ACHN (cell line): ENCODE data around the gene ADARB2.
"Not testable (repeated sequence)": the region's sequence is repeated elsewhere in the genome, so short reads cannot be mapped to it uniquely, and the experiment has no call there.

ENCODE experiments used
- DNase-seq: peaks from one replicate; pipeline ENCODE4 v3.0.0-alpha.2; 2015
- in situ Hi-C: cut with HindIII; loops from 2 replicates; pipeline ENCODE4 v1.10.0; 2017; ENCODE audit warnings: low sequenced_read_pairs, low pct_ligation_motif_present, low pct_unique_long_range_greater_than_20kb

The ADARB2 gene

DNA sequence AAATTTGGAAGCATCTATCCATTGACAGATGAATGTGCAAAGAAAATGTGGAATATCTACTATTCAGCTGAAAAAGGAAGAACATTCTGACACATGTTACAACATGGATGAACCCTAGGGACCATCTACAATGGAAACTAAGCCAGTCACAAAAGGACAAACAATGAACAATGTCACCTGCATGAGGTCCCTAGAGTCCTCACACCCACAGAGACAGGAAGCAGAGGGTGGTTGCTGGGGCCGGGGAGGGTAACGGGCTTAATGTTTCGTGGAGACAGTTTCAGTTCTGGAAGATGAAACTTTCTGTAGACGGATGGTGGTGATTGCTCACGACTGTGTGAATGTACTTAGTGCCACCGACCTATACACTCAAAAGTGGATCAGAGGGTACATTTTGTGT lies 282.9 kb downstream of the ADARB2 start:
- DNase-seq, result no peak
- in situ Hi-C loops, result no loop called here

DNA sequence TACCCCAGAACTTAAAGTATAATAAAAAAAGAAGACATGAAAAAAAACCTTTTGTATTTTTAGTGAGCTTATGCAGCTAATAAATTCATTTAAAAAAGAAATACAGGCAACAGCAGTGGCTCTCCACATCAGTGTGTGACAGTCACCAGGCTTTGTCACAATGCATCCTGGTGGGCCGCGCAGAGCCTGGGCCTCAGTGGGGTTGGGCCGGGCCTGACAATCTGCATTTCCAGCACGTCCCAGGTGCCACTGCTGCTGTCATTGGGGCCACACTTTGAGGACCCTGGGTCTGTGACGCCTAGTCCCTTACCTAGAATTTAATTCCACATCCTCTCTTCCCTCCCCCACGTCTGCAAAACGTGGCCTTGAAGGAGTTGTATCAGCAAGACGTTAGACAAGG lies 284.5 kb downstream of the ADARB2 start:
- DNase-seq, result no peak
- in situ Hi-C loops, result no loop called here

- DNase-seq, result no peak
- in situ Hi-C loops, result no loop called here
These were observed 285.4 kb downstream of the ADARB2 start for GRCh38 chr10:1451941-1452340.

DNA sequence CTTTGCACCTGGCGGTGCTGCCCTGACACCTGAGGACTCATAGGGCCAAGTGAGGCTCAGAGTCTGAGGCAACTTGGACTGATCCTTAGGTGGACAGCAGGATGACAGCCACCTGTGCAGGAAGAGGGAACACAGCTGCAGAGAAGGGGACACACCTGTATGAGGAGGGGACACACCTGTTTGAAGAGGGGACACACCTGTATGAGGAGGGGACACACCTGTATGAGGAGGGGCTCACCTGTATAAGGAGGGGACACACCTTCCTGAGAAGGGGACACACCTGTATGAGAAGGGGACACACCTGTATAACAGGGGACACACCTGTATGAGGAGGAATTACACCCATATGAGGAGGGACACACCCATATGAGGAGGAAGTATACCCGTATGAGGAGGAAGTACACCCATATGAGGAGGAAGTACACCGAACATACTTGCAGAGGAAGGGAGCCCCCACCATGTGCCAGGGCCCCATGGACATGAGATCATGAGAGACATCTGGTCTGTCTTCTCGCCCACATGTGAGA lies 285.9 kb downstream of the ADARB2 start:
- no peak for DNase-seq
- in situ Hi-C loops, result no loop called here

GRCh38 chr10:1449572-1450205 lies 287.6 kb downstream of the ADARB2 start:
- in situ Hi-C loops, result no loop called here
- no peak for DNase-seq

DNA sequence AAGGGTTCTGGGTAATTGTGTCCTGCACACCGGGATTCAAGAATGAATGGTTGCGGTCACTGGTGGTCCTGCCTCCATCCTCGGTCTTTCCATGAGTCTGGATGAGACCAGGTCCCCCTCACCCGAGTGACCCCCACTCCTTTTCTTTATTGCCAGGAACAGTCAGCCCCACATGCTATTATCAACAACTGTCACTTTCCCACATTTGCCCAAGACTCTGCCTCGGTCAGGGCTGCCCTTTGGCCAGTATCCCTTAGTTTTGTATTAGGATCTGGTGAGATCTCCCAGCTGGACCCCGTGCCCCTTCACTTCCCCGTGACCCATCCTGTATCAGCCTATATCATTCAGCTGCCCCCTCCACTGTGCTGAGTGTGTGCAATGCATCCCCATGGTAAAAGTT lies 288.3 kb downstream of the ADARB2 start:
- in situ Hi-C loops, result no loop called here
- DNase-seq, result no peak

DNA sequence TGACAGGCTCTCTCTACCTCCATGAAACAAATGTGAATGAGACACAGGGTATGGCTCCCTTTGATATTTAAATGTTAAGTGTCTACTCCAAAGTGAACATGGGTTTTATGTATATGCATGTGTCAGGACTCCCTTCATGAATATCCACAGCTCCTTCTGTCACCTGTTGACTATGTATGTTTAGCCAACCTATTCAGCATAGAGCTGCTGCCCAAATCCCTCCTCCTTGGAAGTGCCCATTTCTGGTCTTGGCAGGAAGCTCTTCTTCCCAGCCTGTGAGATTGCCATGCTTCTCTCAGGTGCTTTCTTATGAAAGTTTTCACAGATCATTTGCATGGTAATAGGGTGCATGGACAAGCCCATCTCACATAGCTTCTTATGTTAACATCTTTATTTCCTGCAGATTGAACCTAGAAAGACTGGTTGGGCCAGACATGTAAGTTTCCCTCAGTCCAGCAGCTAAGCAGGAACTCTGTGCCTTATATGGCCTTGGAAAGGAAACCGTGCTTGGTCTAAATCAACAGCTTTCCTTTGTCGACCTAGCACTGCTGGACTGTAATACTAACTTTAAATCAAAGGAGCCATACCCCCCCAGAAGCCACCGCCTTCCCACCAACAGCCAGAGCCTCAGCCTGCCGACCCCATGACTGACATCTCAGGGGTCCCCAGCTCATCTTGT lies 288.9 kb downstream of the ADARB2 start:
- DNase-seq, result no peak
- in situ Hi-C loops, result no loop called here

GRCh38 chr10:1444826-1445225 lies 292.5 kb downstream of the ADARB2 start:
- no peak for DNase-seq
- in situ Hi-C loops, result no loop called here

GRCh38 chr10:1440897-1441296 lies 296.4 kb downstream of the ADARB2 start:
- in situ Hi-C loops, result no loop called here
- DNase-seq, result no peak

GRCh38 chr10:1434912-1435692 lies 302.2 kb downstream of the ADARB2 start:
- in situ Hi-C loops, result no loop called here
- no peak for DNase-seq

- DNase-seq, result no peak
- in situ Hi-C loops, result no loop called here
These were observed 303.1 kb downstream of the ADARB2 start for GRCh38 chr10:1434202-1434601.

GRCh38 chr10:1432161-1432560 lies 305.2 kb downstream of the ADARB2 start:
- in situ Hi-C loops, result no loop called here
- DNase-seq, result no peak

GRCh38 chr10:1431229-1431628 lies 306.1 kb downstream of the ADARB2 start:
- in situ Hi-C loops, result no loop called here
- no peak for DNase-seq

DNA sequence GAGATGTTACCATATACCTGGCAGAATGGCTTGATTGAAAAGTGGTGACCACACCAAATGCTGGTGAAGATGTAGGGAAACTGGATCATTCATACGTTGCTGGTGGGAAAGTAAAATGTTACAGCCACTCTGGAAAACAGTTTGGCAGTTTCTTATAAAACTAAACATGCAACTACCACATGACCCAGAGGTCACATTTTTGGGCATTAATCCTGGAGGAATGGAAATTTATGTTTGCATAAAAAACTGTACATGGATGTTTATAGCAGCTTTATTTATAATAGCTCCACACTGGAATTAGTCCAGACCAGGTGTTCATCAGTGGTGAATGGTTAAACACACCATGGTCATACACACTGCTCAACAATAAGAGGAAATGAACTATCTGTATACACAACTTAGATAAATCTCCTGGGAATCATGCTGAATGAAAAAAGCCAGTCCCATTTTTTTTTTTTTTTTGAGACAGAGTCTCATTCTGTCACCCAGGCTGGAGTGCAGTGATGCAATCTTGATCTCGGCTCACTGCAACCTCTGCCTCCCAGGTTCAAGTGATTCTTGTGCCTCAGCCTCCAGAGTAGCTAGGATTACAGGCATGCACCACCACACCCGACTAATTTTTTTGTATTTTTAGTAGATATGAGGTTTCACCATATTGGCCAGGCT lies 309.7 kb downstream of the ADARB2 start:
- DNase-seq, in situ Hi-C loops: not testable (repeated sequence)

DNA sequence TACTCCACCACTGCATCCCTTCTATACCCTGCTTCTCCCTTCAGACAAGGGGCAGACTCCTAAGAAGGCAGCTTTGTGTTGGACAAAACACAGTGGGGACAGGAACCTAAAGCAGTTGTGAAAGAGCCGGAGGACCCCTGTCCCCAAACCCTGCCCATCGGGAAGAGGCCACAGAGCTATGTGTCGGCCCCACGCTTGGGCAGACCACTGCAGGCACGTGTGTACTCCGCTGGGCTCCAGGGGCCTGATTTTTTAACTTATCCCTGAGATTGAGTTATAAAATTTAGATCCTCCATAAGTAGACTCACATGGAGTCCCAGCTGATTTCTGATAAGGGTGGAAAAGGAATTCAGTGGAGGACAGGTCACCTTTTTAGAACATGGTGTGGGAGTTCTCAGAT lies 310.5 kb downstream of the ADARB2 start:
- in situ Hi-C loops, result no loop called here
- DNase-seq, result no peak

GRCh38 chr10:1425879-1426278 lies 311.4 kb downstream of the ADARB2 start:
- no peak for DNase-seq
- in situ Hi-C loops, result no loop called here

DNA sequence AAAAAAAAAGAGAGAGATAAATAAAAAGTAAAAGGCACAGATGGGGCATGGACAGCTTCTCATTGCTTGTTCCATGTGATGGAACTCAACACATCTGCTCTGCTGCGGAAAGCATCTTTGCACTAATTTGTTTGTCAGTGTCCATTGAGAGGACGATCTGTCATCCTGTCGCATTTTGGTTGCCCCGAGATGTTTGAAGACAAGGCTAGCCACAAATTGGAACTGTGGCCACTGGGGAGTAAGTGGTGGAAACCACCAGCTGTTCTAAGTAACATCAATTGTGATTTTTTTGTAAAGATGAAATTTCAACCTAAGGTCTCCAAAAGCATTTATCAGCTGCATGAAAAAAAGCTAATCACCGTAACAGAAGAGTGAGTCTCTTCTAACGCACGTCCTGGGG lies 312.7 kb downstream of the ADARB2 start:
- in situ Hi-C loops, result no loop called here
- DNase-seq, result no peak

- in situ Hi-C loops, result no loop called here
These were observed 313.6 kb downstream of the ADARB2 start for GRCh38 chr10:1423676-1424253.

GRCh38 chr10:1422275-1422674 lies 315.1 kb downstream of the ADARB2 start:
- in situ Hi-C loops, result no loop called here

More at GRCh38 chr10:1423676-1424253, 313.6 kb downstream of the ADARB2 start:
- no peak for DNase-seq

More at GRCh38 chr10:1422275-1422674, 315.1 kb downstream of the ADARB2 start:
- DNase-seq, result no peak
